CD14-positive monocyte (primary cell): Measurements from ENCODE around the gene HSD11B2. TPM values are rescaled to one million over a fixed set of nuclear protein-coding genes. Genes with fewer than 3 reads are reported as not detected.
A peak's percentile ranks its signal among the peaks of the same experiment; 100 is the strongest.

Source experiments
- DNase-seq, 3 donors: peaks; one replicate each; pipeline ENCODE4 v3.0.0-alpha.2; 2011 to 2022
- H2AFZ ChIP-seq: 2 replicates; pipeline ENCODE4 v1.6.0; 2012; ENCODE audit warnings: mild to moderate bottlenecking, low read depth, low read length, inconsistent platforms; ENCODE audit not compliant: insufficient read depth, poor library complexity, severe bottlenecking
- H3K27ac ChIP-seq, 2 donors: 1 replicate in 1 of 2; 2 replicates in 1 of 2; pipeline ENCODE4 v1.5.1; 2012 to 2013; ENCODE audit warnings: low read length in 2 of 2, control low read depth in 1 of 2, inconsistent platforms in 1 of 2, low read depth in 1 of 2, mild to moderate bottlenecking in 1 of 2
- H3K27me3 ChIP-seq, 2 donors: one replicate each; pipeline versions ENCODE4 v1.6.0 to v1.6.1; 2011 to 2013; ENCODE audit warnings: low read length in 2 of 2; ENCODE audit not compliant: control insufficient read depth in 2 of 2, insufficient read depth in 2 of 2
- H3K36me3 ChIP-seq, 2 donors: replicated peaks in 1 of 2; 1 replicate in 1 of 2; 2 replicates in 1 of 2; pipeline versions ENCODE4 v1.5.1 to v1.6.1; 2012 to 2013; ENCODE audit warnings: low read length in 2 of 2, control low read depth in 1 of 2, inconsistent platforms in 1 of 2, mild to moderate bottlenecking in 1 of 2; ENCODE audit not compliant: insufficient read depth in 2 of 2, control insufficient read depth in 1 of 2
- H3K4me1 ChIP-seq, 2 donors: 1 replicate in 1 of 2; 2 replicates in 1 of 2; pipeline versions ENCODE4 v1.5.1 to v1.6.1; 2012 to 2013; ENCODE audit warnings: low read length in 2 of 2, control low read depth in 1 of 2, inconsistent platforms in 1 of 2, mild to moderate bottlenecking in 1 of 2, moderate library complexity in 1 of 2; ENCODE audit not compliant: insufficient read depth in 2 of 2, control insufficient read depth in 1 of 2
- H3K4me2 ChIP-seq: replicated peaks from 2 replicates; pipeline ENCODE3; 2012; ENCODE audit warnings: low read length, moderate library complexity, mild to moderate bottlenecking; ENCODE audit not compliant: poor library complexity, severe bottlenecking; ENCODE audit errors: extremely low read depth
- H3K4me3 ChIP-seq, 3 experiments: fragments of 200-600 bp in 1 of 3; sonication (generic) in 1 of 3; replicated peaks in 1 of 3; 1 replicate in 2 of 3; 2 replicates in 1 of 3; pipeline ENCODE4 v1.5.1; 2011 to 2013; ENCODE audit warnings: low read length in 3 of 3, mild to moderate bottlenecking in 3 of 3, control low read depth in 2 of 3, low read depth in 2 of 3, inconsistent platforms in 1 of 3, moderate library complexity in 1 of 3
- H3K79me2 ChIP-seq: 2 replicates; pipeline ENCODE4 v1.6.0; 2012; ENCODE audit warnings: mild to moderate bottlenecking, control low read depth, inconsistent platforms, low read length, moderate library complexity; ENCODE audit not compliant: insufficient read depth
- H3K9ac ChIP-seq: 2 replicates; pipeline ENCODE4 v1.6.0; 2017; ENCODE audit warnings: low read length, mild to moderate bottlenecking; ENCODE audit not compliant: insufficient read depth, poor library complexity, severe bottlenecking
- H3K9me3 ChIP-seq, 2 donors: replicated peaks in 1 of 2; 1 replicate in 1 of 2; 2 replicates in 1 of 2; pipeline versions ENCODE4 v1.5.1 to v1.6.1; 2012 to 2013; ENCODE audit warnings: low read length in 2 of 2, control low read depth in 1 of 2; ENCODE audit not compliant: control insufficient read depth in 1 of 2, insufficient read depth in 1 of 2
- H4K20me1 ChIP-seq: 2 replicates; pipeline ENCODE4 v1.6.0; 2012; ENCODE audit warnings: mild to moderate bottlenecking, low read length, control low read depth, moderate library complexity; ENCODE audit not compliant: insufficient read depth
- H3K27ac Mint-ChIP-seq, 7 donors: one replicate each; pipeline ENCODE4 v1.8.0; 2020; ENCODE audit warnings: mild to moderate bottlenecking in 7 of 7, mixed read lengths in 7 of 7, moderate library complexity in 6 of 7, inconsistent platforms in 2 of 7
- H3K27me3 Mint-ChIP-seq, 3 donors: one replicate each; pipeline ENCODE4 v1.8.0; 2021 to 2022; ENCODE audit warnings: low read depth in 3 of 3, mild to moderate bottlenecking in 3 of 3, mixed read lengths in 3 of 3, moderate library complexity in 3 of 3, inconsistent platforms in 1 of 3
- H3K36me3 Mint-ChIP-seq, 2 donors: one replicate each; pipeline ENCODE4 v1.8.0; 2020; ENCODE audit warnings: mixed read lengths in 2 of 2, inconsistent platforms in 1 of 2, mild to moderate bottlenecking in 1 of 2
- H3K4me1 Mint-ChIP-seq: one replicate; pipeline ENCODE4 v1.8.0; 2020; ENCODE audit warnings: mild to moderate bottlenecking, mixed read lengths
- H3K4me3 Mint-ChIP-seq, 2 donors: one replicate each; pipeline ENCODE4 v1.8.0; 2020; ENCODE audit warnings: mild to moderate bottlenecking in 2 of 2, mixed read lengths in 2 of 2, moderate library complexity in 1 of 2
- H3K9me3 Mint-ChIP-seq, 7 donors: one replicate each; pipeline ENCODE4 v1.8.0; 2020 to 2022; ENCODE audit warnings: mixed read lengths in 7 of 7, mild to moderate bottlenecking in 6 of 7, moderate library complexity in 6 of 7, inconsistent platforms in 2 of 7
- CTCF ChIP-seq: fragments of 200-600 bp; IDR thresholded peaks from one replicate; pipeline ENCODE4 v1.8.0; 2022; ENCODE audit warnings: antibody characterized with exemption, mild to moderate bottlenecking
- WGBS: methylation state at CpG from one replicate; pipeline ENCODE4 v1.1.5; 2013; ENCODE audit warnings: missing lambda C conversion rate; ENCODE audit not compliant: insufficient coverage; 5-methylcytosine and 5-hydroxymethylcytosine counted together
- intact Hi-C, 2 donors: fragments of 100-400 bp; cut with micrococcal nuclease; formaldehyde crosslinking; loops; one replicate each; pipeline versions ENCODE4 v1.15.0 to v1.15.1; 2023
- polyA plus RNA-seq, 3 donors: library from polyadenylated mRNA; depleted of rRNA in 1 of 3; unstranded in 2 of 3; stranded (reverse) in 1 of 3; fragments of 300-500 nt in 2 of 3; fragments of >200 nt in 1 of 3; fragmentation: Illumina TruSeq in 2 of 3; gene quantifications; 1 replicate in 2 of 3; 2 replicates in 1 of 3; pipeline ENCODE4 v1.2.3, GENCODE V29; 2012 to 2021

Gene HSD11B2
- polyA plus RNA-seq, 3 donors = not detected

GRCh38 chr16:67393788-67394154 is 37.1 kb upstream of the HSD11B2 start:
- intact Hi-C loops = no loop called here
- peaks cover 10 to 20% of the 10 kb centered on the region in 2 donors for H3K36me3 Mint-ChIP-seq
- peak overlapping the region; percentile 87 for H3K4me2 ChIP-seq
- peak overlapping the region; percentile 88 for H2AFZ ChIP-seq
- peaks cover 66% of the 10 kb centered on the region for H3K4me1 Mint-ChIP-seq
- peak overlapping the region; percentile 71 for H3K9ac ChIP-seq
- peaks cover 76 to 79% of the 10 kb centered on the region in 2 donors for H3K4me1 ChIP-seq
- 4% methylated on average over 16 of the region's 20 CpGs for WGBS
- no peak for DNase-seq
- H3K27me3 Mint-ChIP-seq = peaks cover 14 to 47% (median 28%) of the 10 kb centered on the region in 3 donors
- H3K4me3 ChIP-seq = peak overlapping the region; percentile 42 to 78 (median 77)
- peak overlapping the region; percentile 41 to 80 for H3K27ac ChIP-seq
- H3K27me3 ChIP-seq = peaks cover 0 to 19% of the 10 kb centered on the region in 2 donors
- peaks cover 0 to 8% (median 0%) of the 10 kb centered on the region in 7 donors for H3K9me3 Mint-ChIP-seq
- peak overlapping the region; percentile 21 to 93 (median 86) for H3K27ac Mint-ChIP-seq
- no peaks in the 10 kb centered on the region for H3K36me3 ChIP-seq
- TF ChIP-seq CTCF = no peak
- peaks cover 51% of the 10 kb centered on the region for H4K20me1 ChIP-seq
- H3K4me3 Mint-ChIP-seq = peak overlapping the region; percentile 83 to 92
- no peaks in the 10 kb centered on the region for H3K79me2 ChIP-seq
- H3K9me3 ChIP-seq = no peaks in the 10 kb centered on the region

GRCh38 chr16:67394155-67395104 is 36.5 kb upstream of the HSD11B2 start:
- 4% methylated on average over 82 of the region's 88 CpGs for WGBS

More at GRCh38 chr16:67394155-67395104, 36.5 kb upstream of the HSD11B2 start:
- Mint-ChIP-seq H3K36me3 (peaks cover 8 to 13% of the 10 kb centered on the region in 2 donors), H3K27me3 (peaks cover 14 to 47% (median 26%) of the 10 kb centered on the region in 3 donors), H3K4me3 (peak overlapping the region; percentile 83 to 92), H3K4me1 (peaks cover 63% of the 10 kb centered on the region), H3K9me3 (peaks cover 0 to 8% (median 0%) of the 10 kb centered on the region in 7 donors), H3K27ac (peak overlapping the region; percentile 73 to 93 (median 86))
- no peak for TF ChIP-seq CTCF
- Histone ChIP-seq H3K4me2 (peak overlapping the region; percentile 87), H3K27ac (peak overlapping the region; percentile 63 to 80), H3K36me3 (no peaks in the 10 kb centered on the region), H3K9ac (peak overlapping the region; percentile 71), H2AFZ (peak overlapping the region; percentile 88), H3K27me3 (peaks cover 0 to 19% of the 10 kb centered on the region in 2 donors), H3K4me3 (peak overlapping the region; percentile 42 to 78 (median 77)), H4K20me1 (peaks cover 47% of the 10 kb centered on the region), H3K9me3 (no peaks in the 10 kb centered on the region), H3K79me2 (no peaks in the 10 kb centered on the region), H3K4me1 (peaks cover 76 to 80% of the 10 kb centered on the region in 2 donors)
- peak; percentile 74 to 77 (median 76) for DNase-seq
- intact Hi-C loops = loop anchor here (5.0 kb wide), 3 partner anchors 47 to 117 kb away; partner anchors contain the start of gene PLEKHG4 (in 1 of the 2)
